HEK293T (cell line): ENCODE results near the gene CACNA1C.

Experiments
- ARNT ChIP-seq: fragments of 450-650 bp; IDR thresholded peaks from 2 replicates; pipeline ENCODE4 v1.6.1; 2017; ENCODE audit warnings: mild to moderate bottlenecking
- BHLHE40 ChIP-seq: fragments of 450-650 bp; IDR thresholded peaks from 2 replicates; pipeline ENCODE4 v1.6.1; 2016; ENCODE audit warnings: mild to moderate bottlenecking, moderate library complexity, borderline replicate concordance
- NFRKB ChIP-seq: fragments of 450-650 bp; IDR thresholded peaks from 2 replicates; pipeline ENCODE4 v1.6.1; 2016; ENCODE audit warnings: mild to moderate bottlenecking, moderate library complexity
- SP1 ChIP-seq: fragments of 450-650 bp; IDR thresholded peaks from 2 replicates; pipeline ENCODE4 v1.6.1; 2017

GRCh38 chr12:2540535-2540941, 487.8 kb downstream of the CACNA1C start:
- TF ChIP-seq NFRKB (no peak), SP1 (no peak), BHLHE40 (no peak), ARNT (no peak)
